Myocyte (in vitro differentiated cells): ENCODE data around the gene SPIN2B. TPM values are rescaled to one million over a fixed set of nuclear protein-coding genes. Genes with fewer than 3 reads are reported as not detected.

Experiments used
- DNase-seq: peaks from one replicate; pipeline ENCODE4 v3.0.0-alpha.2; 2012; ENCODE audit warnings: low read depth
- total RNA-seq: library from RNA; depleted of rRNA; stranded (reverse); fragments of >200 nt; gene quantifications from 2 replicates; pipeline ENCODE4 v1.2.3, GENCODE V29; 2014

SPIN2B gene
- total RNA-seq, 1 donor from 2014 or later = 20.5 TPM

DNA sequence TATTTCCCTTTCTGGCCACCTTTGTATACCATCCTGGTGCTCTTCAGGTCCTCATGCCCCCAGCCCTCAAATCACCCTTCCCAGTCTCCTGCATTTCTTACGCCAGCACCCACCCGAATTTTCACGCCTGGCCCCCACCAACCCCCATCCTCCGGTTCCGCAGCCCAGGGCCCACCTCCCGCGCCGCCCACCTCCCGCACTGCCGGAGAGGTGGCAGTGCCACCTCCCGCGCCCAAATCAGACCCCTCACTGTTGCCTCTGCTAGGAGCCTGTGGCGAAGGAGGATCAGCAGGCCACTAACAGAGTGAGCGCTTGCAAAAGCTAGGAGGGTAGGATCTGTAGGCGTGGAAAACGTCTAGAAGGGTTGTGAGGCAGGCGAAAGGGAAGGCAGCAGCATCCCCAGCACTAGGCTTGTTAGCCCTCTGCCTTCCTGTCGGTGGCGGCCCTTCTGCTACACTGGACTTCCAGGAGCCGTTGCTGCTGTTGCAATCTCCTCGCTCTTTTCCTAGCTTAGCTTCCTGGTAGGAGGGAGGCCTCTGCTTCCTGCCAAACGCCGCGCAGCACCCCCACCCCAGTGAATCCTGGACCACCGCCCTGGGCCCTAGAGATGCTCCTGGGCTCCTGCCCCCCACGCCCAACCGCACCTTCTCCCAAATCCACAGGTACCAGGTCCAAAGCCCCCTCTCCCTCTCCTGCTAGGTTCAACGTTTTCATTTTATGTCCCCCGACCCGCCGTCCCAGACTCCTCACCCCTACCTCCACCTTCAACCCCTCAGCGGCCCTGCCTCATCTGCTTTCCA lies 51.0 kb downstream of the SPIN2B start:
- no peak for DNase-seq

Other genes starting within 250 kb of the SPIN2B start
- 7.8 and 9.0 TPM in 2 replicates for gene SPIN3, start 126.0 kb downstream of the SPIN2B start, total RNA-seq
- 0.59 TPM in 1 of 2 replicates, not detected in the other for gene SPIN2A, start 15.8 kb upstream of the SPIN2B start, total RNA-seq
- gene FAAH2, start 165.2 kb upstream of the SPIN2B start, total RNA-seq = 1.0 TPM in 1 of 2 replicates, not detected in the other